Measurements from ENCODE around the gene GFRA1. TPM values are rescaled to one million over a fixed set of nuclear protein-coding genes. Genes with fewer than 3 reads are reported as not detected.

GFRA1 gene
- total RNA-seq, 1 experiment from 2014 or later, result 0.30 TPM

- TF ChIP-seq REST (IDR thresholded peaks at IDR 0.05; ENCODE audit: low read depth) (no peak), FOSL1 (IDR thresholded peaks at IDR 0.05; ENCODE audit: low read depth) (no peak), EGR1 (IDR thresholded peaks at IDR 0.05; ENCODE audit: low read depth) (no peak), POLR2A (IDR thresholded peaks at IDR 0.05; ENCODE audit: borderline replicate concordance, extremely low read depth, insufficient read depth, insufficient read length) (no peak), EZH2phosphoT487 (IDR thresholded peaks at IDR 0.05; ENCODE audit: borderline replicate concordance) (no peak)
Measured at GRCh38 chr10:116201011-116201410, 72.0 kb downstream of the GFRA1 start (continued).

- H3K9me3 ChIP-seq (ENCODE audit: control insufficient read depth in 1 of 2, insufficient read depth in 1 of 2, low read depth in 1 of 2, low read length in 2 of 2), result no peaks in the 10 kb centered on the region
- no peak overlapping the region for H3K9ac ChIP-seq (ENCODE audit: low read length)
- no peaks in the 10 kb centered on the region for H3K79me2 ChIP-seq (ENCODE audit: insufficient read depth, low read length)
- intact Hi-C loops (cut with micrococcal nuclease), result no loop called here
- RAD21 ChIA-PET (ENCODE audit: low non-redundant PET in 1 of 2, low total read pairs in 2 of 2, uncharacterized antibody in 2 of 2, unreplicated experiment in 2 of 2), result no interaction called here
- H3K4me3 ChIP-seq (replicated peaks in 1 of 2; ENCODE audit: low read depth in 1 of 2, low read length in 2 of 2), result no peak overlapping the region
- H2AFZ ChIP-seq (ENCODE audit: low read depth, low read length, poor library complexity, severe bottlenecking), result no peak overlapping the region
- no peak for ATAC-seq
- H3K9me2 ChIP-seq (ENCODE audit: insufficient read depth), result no peaks in the 10 kb centered on the region
- CTCF ChIA-PET, result no interaction called here
- no peaks in the 10 kb centered on the region for H4K20me1 ChIP-seq (ENCODE audit: insufficient read depth)
- H3K27me3 ChIP-seq (ENCODE audit: insufficient read depth, low read length), result peaks cover 45% of the 10 kb centered on the region
- H3K27ac ChIP-seq (ENCODE audit: low read depth, low read length), result no peak overlapping the region
- no TSS peak for BruUV-seq (replicated peaks)
- POLR2A ChIA-PET, result no interaction called here
- H3K36me3 ChIP-seq (ENCODE audit: control insufficient read depth in 1 of 2, insufficient read depth in 2 of 2, low read length in 2 of 2), result no peaks in the 10 kb centered on the region
- H3K4me2 ChIP-seq (ENCODE audit: low read length), result no peak overlapping the region
- DNase-seq (ENCODE audit: low read depth, low spot score), result no peak
- TF ChIP-seq POLR2A (IDR thresholded peaks at IDR 0.05; ENCODE audit: borderline replicate concordance, extremely low read depth, insufficient read depth, insufficient read length) (no peak), SIN3A (IDR thresholded peaks at IDR 0.05; ENCODE audit: low read depth) (no peak), MAX (IDR thresholded peaks at IDR 0.05) (no peak), SP1 (IDR thresholded peaks at IDR 0.05; ENCODE audit: low read depth) (no peak), YY1 (IDR thresholded peaks at IDR 0.05; ENCODE audit: extremely low read depth, insufficient replicate concordance, low read depth, low read length) (no peak), JUND (IDR thresholded peaks at IDR 0.05) (no peak), REST (IDR thresholded peaks at IDR 0.05; ENCODE audit: low read depth) (no peak)
- no peaks in the 10 kb centered on the region for H3K4me1 ChIP-seq (ENCODE audit: control insufficient read depth in 1 of 2, insufficient read depth in 2 of 2, low read length in 2 of 2)
Measured at GRCh38 chr10:116198676-116199035, 74.3 kb downstream of the GFRA1 start.
